GM12878 (cell line): ENCODE results near the gene TREH. TPM values are rescaled to one million over a fixed set of nuclear protein-coding genes. Genes with fewer than 3 reads are reported as not detected.

ENCODE experiments used
- ATAC-seq: fragments of 200-7000 bp; cut with Tn5 transposase; 3 replicates; pipeline ENCODE4 v1.9.1; 2020; ENCODE audit warnings: mild to moderate bottlenecking, moderate library complexity
- BruUV-seq: library from RNA; stranded (reverse); fragments of 400-500 nt; replicated peaks from 2 replicates; lab custom pipeline; 2021; lab: Mats Ljungman, UMichigan
- CTCF ChIA-PET: fragments of 300-600 bp; sonication (Branson Sonifier 250); formaldehyde crosslinking; extraction: SDS; loops from one replicate; lab custom pipeline; 2021; ENCODE audit warnings: inconsistent platforms; lab: Yijun Ruan, JAX
- POLR2A ChIA-PET: fragments of 350-600 bp; formaldehyde crosslinking; extraction: SDS; loops from one replicate; lab custom pipeline; 2021; ENCODE audit warnings: inconsistent platforms; lab: Charles Lee
- RAD21 ChIA-PET: fragments of 300-600 bp; sonication (Branson Sonifier 250); formaldehyde crosslinking; loops from one replicate; lab custom pipeline; 2023; ENCODE audit warnings: antibody characterized with exemption; ENCODE audit not compliant: unreplicated experiment; lab: Charles Lee
- SMC1A ChIA-PET: fragments of 300-600 bp; sonication (Branson Sonifier 250); formaldehyde crosslinking; loops from one replicate; lab custom pipeline; 2023; ENCODE audit not compliant: unreplicated experiment, uncharacterized antibody; lab: Charles Lee
- DNase-seq: peaks from one replicate; pipeline ENCODE4 v3.0.0-alpha.2; 2011; ENCODE audit warnings: low read depth, low spot score
- FAIRE-seq: peaks from 3 replicates; lab custom pipeline; 2011; peaks lifted over from hg19 to GRCh38; lab: Jason Lieb, UNC
- H2AFZ ChIP-seq: 2 replicates; pipeline ENCODE4 v1.6.0; 2011; ENCODE audit warnings: low read depth, low read length, control low read depth; ENCODE audit not compliant: control insufficient read depth
- H3K27ac ChIP-seq: 2 replicates; pipeline ENCODE4 v1.5.1; 2011; ENCODE audit warnings: control low read depth; ENCODE audit not compliant: control insufficient read depth, insufficient read depth
- H3K27me3 ChIP-seq, 2 experiments: replicated peaks in 1 of 2; 2 replicates each; pipeline versions ENCODE4 v1.6.0 to v1.6.1; 2011; ENCODE audit warnings: low read length in 1 of 2; ENCODE audit not compliant: control insufficient read depth in 2 of 2, insufficient read depth in 2 of 2
- H3K36me3 ChIP-seq, 2 experiments: 2 replicates each; pipeline ENCODE4 v1.5.1; 2011; ENCODE audit warnings: low read length in 1 of 2; ENCODE audit not compliant: control insufficient read depth in 2 of 2, insufficient read depth in 2 of 2
- H3K4me1 ChIP-seq: 2 replicates; pipeline ENCODE4 v1.6.1; 2011; ENCODE audit warnings: mild to moderate bottlenecking, low read length, moderate library complexity, mixed read lengths; ENCODE audit not compliant: control insufficient read depth, insufficient read depth
- H3K4me2 ChIP-seq: 2 replicates; pipeline ENCODE4 v1.6.0; 2011; ENCODE audit warnings: control low read depth; ENCODE audit not compliant: control insufficient read depth, insufficient read depth
- H3K4me3 ChIP-seq: fragments of 200-600 bp; sonication (generic); 2 replicates; pipeline ENCODE4 v1.5.1; 2016
- H3K79me2 ChIP-seq: 2 replicates; pipeline ENCODE4 v1.6.0; 2011; ENCODE audit warnings: low read length; ENCODE audit not compliant: control insufficient read depth, insufficient read depth
- H3K9ac ChIP-seq: 2 replicates; pipeline ENCODE4 v1.8.0; 2011; ENCODE audit warnings: low read length, control low read depth, mixed read lengths; ENCODE audit not compliant: control insufficient read depth, insufficient read depth
- H3K9me3 ChIP-seq: replicated peaks from 3 replicates; pipeline ENCODE4 v1.5.1; 2011; ENCODE audit warnings: mild to moderate bottlenecking, low read length; ENCODE audit not compliant: control insufficient read depth, insufficient read depth
- H4K20me1 ChIP-seq: 2 replicates; pipeline ENCODE4 v1.6.0; 2011; ENCODE audit not compliant: control insufficient read depth, insufficient read depth
- CREB1 ChIP-seq: IDR thresholded peaks from 2 replicates; pipeline ENCODE4 v1.6.1; 2012; ENCODE audit warnings: low read depth, mild to moderate bottlenecking, inconsistent platforms
- CREM ChIP-seq: IDR thresholded peaks from 2 replicates; pipeline ENCODE4 v1.6.1; 2014; ENCODE audit warnings: antibody characterized with exemption, low read depth
- HDAC6 ChIP-seq: fragments of 200-600 bp; sonication (generic); IDR thresholded peaks from one replicate; pipeline ENCODE4 v1.8.0; 2017; ENCODE audit warnings: antibody characterized with exemption; ENCODE audit not compliant: unreplicated experiment
- IKZF1 ChIP-seq: fragments of 450-650 bp; conservative IDR thresholded peaks from 2 replicates; pipeline ENCODE4 v1.6.1; 2017; ENCODE audit warnings: antibody characterized with exemption, mild to moderate bottlenecking
- JUNB ChIP-seq: IDR thresholded peaks from 2 replicates; pipeline ENCODE4 v1.6.1; 2016; ENCODE audit warnings: antibody characterized with exemption, mild to moderate bottlenecking
- KAT2A ChIP-seq: conservative IDR thresholded peaks from 2 replicates; pipeline ENCODE4 v1.6.1; 2011; ENCODE audit warnings: low read depth, low read length; ENCODE audit not compliant: control insufficient read depth
- LARP7 ChIP-seq: fragments of 450-650 bp; IDR thresholded peaks from 2 replicates; pipeline ENCODE4 v1.6.1; 2017; ENCODE audit warnings: mild to moderate bottlenecking
- NR2F1 ChIP-seq: fragments of 450-650 bp; conservative IDR thresholded peaks from 2 replicates; pipeline ENCODE4 v1.6.1; 2017; ENCODE audit warnings: mild to moderate bottlenecking
- NRF1 ChIP-seq: conservative IDR thresholded peaks from 2 replicates; pipeline ENCODE4 v1.6.1; 2011; ENCODE audit warnings: mild to moderate bottlenecking, low read depth, low read length, improper control_type of control experiment
- PAX5 ChIP-seq: IDR thresholded peaks from 2 replicates; pipeline ENCODE4 v1.6.1; 2011; ENCODE audit warnings: low read depth, low read length, borderline replicate concordance
- POLR2A ChIP-seq: IDR thresholded peaks from 2 replicates; pipeline ENCODE4 v1.6.1; 2011; ENCODE audit warnings: low read depth, mild to moderate bottlenecking, low read length
- RUNX3 ChIP-seq: IDR thresholded peaks from 2 replicates; pipeline ENCODE4 v1.6.1; 2012; ENCODE audit warnings: low read length, inconsistent platforms
- TAF1 ChIP-seq: IDR thresholded peaks from 2 replicates; pipeline ENCODE4 v1.6.1; 2011; ENCODE audit warnings: mild to moderate bottlenecking, low read depth, low read length, borderline replicate concordance
- YBX1 ChIP-seq: fragments of 450-650 bp; IDR thresholded peaks from 2 replicates; pipeline ENCODE4 v1.6.1; 2016; ENCODE audit warnings: antibody characterized with exemption
- YY1 ChIP-seq: IDR thresholded peaks from 2 replicates; pipeline ENCODE4 v1.6.1; 2011; ENCODE audit warnings: low read depth, mild to moderate bottlenecking, low read length
- ZBED1 ChIP-seq: IDR thresholded peaks from 2 replicates; pipeline ENCODE4 v1.6.1; 2016; ENCODE audit warnings: borderline replicate concordance
- ZNF622 ChIP-seq: fragments of 450-650 bp; IDR thresholded peaks from 2 replicates; pipeline ENCODE4 v1.6.1; 2017; ENCODE audit warnings: mild to moderate bottlenecking, inconsistent platforms
- WGBS: methylation state at CpG from one replicate; pipeline ENCODE4 v1.1.6; 2016; ENCODE audit warnings: low lambda C conversion rate; ENCODE audit not compliant: insufficient replicate concordance, insufficient coverage; ENCODE audit errors: missing lambda C conversion rate; 5-methylcytosine and 5-hydroxymethylcytosine counted together
- in situ Hi-C: fragments of 300-500 bp; cut with MboI; formaldehyde crosslinking; loops from 9 replicates; pipeline ENCODE4 v1.14.3; 2018; ENCODE audit warnings: mixed read lengths
- intact Hi-C: fragments of 100-400 bp; cut with micrococcal nuclease; formaldehyde crosslinking; loops from one replicate; pipeline ENCODE4 v1.14.2; 2022; ENCODE audit not compliant: unreplicated experiment
- polyA plus RNA-seq, 11 experiments: library from polyadenylated mRNA; depleted of rRNA in 4 of 11; unstranded in 6 of 11; stranded (reverse) in 5 of 11; fragments of >200 nt; fragmentation: Nextera tagmentation in 4 of 11; fragmentation: Illumina TruSeq in 1 of 11; extraction: Ambion mirVana in 4 of 11; extraction: Trizol in 1 of 11; gene quantifications; 1 replicate in 1 of 11; 2 replicates in 10 of 11; pipeline versions ENCODE4 v1.2.1 to v1.2.3, GENCODE V29; 2011 to 2016; ENCODE audit warnings: inconsistent platforms in 2 of 11, missing spikeins in 2 of 11, low read depth in 1 of 11
- total RNA-seq, 4 experiments: library from RNA; depleted of rRNA in 3 of 4; stranded (reverse); fragments of >200 nt in 3 of 4; fragmentation: Illumina TruSeq in 1 of 4; extraction: Trizol in 1 of 4; gene quantifications; 2 replicates each; pipeline versions ENCODE4 v1.2.1 to v1.2.3, GENCODE V29; 2013 to 2021

Gene TREH
- total and polyA plus RNA-seq, 10 of the 15 experiments (the other 5 are each of a cell fraction or from before 2014, with no cell fraction given): not detected

GRCh38 chr11:118697346-118697745, 17.9 kb upstream of the TREH start:
- no peaks in the 10 kb centered on the region for H3K36me3 ChIP-seq
- no peak overlapping the region; the same call in 1 of the 2 replicates for H3K4me2 ChIP-seq
- H3K27me3 ChIP-seq: no peaks in the 10 kb centered on the region
- no TSS peak for BruUV-seq
- ATAC-seq (no peak), FAIRE-seq (no peak), DNase-seq (no peak)
- SMC1A ChIA-PET: interaction anchor here (0.7 to 1.3 kb wide), 5 partner anchors 19 to 209 kb away, joined by 3 to 5 read pairs (median 4); partner anchors contain the start of gene CXCR5
- WGBS: 91% methylated on average over 8 of the region's 8 CpGs
- intact Hi-C loops: loop anchor here (5.0 kb wide), 2 partner anchors 35 to 90 kb away; no protein-coding TSS in a partner anchor
- peaks cover 39% of the 10 kb centered on the region for H3K4me1 ChIP-seq
- peak overlapping the region; percentile 69; the same call in 1 of the 2 replicates for H2AFZ ChIP-seq
- CTCF ChIA-PET: interaction anchor here (0.8 to 1.8 kb wide), 4 partner anchors 18 to 265 kb away, joined by 3 to 8 read pairs (median 4); no protein-coding TSS in a partner anchor
- H3K79me2 ChIP-seq: no peaks in the 10 kb centered on the region
- H3K9me3 ChIP-seq: peaks cover 13% of the 10 kb centered on the region; the same call in 2 of the 3 replicates
- RAD21 ChIA-PET: interaction anchor here (0.8 to 4.2 kb wide), 3 partner anchors 37 to 123 kb away, joined by 3 to 26 read pairs (median 4); partner anchors contain the start of gene DDX6
- no peaks in the 10 kb centered on the region for H4K20me1 ChIP-seq
- TF ChIP-seq ZNF622: no peak
- no peak for TF ChIP-seq NRF1
- TF ChIP-seq LARP7: no peak
- in situ Hi-C loops: no loop called here
- H3K27ac ChIP-seq: peak overlapping the region; percentile 82; the same call in 1 of the 2 replicates
- H3K9ac ChIP-seq: no peak overlapping the region
- POLR2A ChIA-PET: interaction anchor here (1.1 to 1.4 kb wide), 2 partner anchors 139 to 187 kb away, joined by 3 to 4 read pairs; partner anchors contain the start of gene CXCR5
- no peak overlapping the region for H3K4me3 ChIP-seq

- ChIA-PET POLR2A (interaction anchor here (0.6 to 1.4 kb wide), 6 partner anchors 91 to 345 kb away, joined by 3 to 7 read pairs (median 4); partner anchors contain the start of genes CXCR5 and DDX6), RAD21 (interaction anchor here (0.8 to 4.2 kb wide), 8 partner anchors 11 to 199 kb away, joined by 3 to 26 read pairs (median 4); partner anchors contain the start of genes CXCR5 and DDX6), CTCF (interaction anchor here (0.6 to 1.8 kb wide), 8 partner anchors 19 to 265 kb away, joined by 3 to 8 read pairs (median 4); no protein-coding TSS in a partner anchor), SMC1A (interaction anchor here (0.8 to 1.6 kb wide), 6 partner anchors 19 to 233 kb away, joined by 3 to 5 read pairs (median 4); partner anchors contain the start of gene CXCR5)
- Histone ChIP-seq H2AFZ (peak overlapping the region; percentile 69), H3K27me3 (no peaks in the 10 kb centered on the region), H3K4me1 (peaks cover 45% of the 10 kb centered on the region), H3K4me3 (peak overlapping the region; percentile 32; the same call in 1 of the 2 replicates), H3K9me3 (peaks cover 13% of the 10 kb centered on the region; the same call in 2 of the 3 replicates), H3K36me3 (no peaks in the 10 kb centered on the region), H4K20me1 (no peaks in the 10 kb centered on the region), H3K9ac (peak overlapping the region; percentile 61), H3K27ac (peak overlapping the region; percentile 82), H3K79me2 (no peaks in the 10 kb centered on the region), H3K4me2 (peak overlapping the region; percentile 81)
- in situ Hi-C loops (no loop called here), intact Hi-C loops (loop anchor here (5.0 kb wide), 2 partner anchors 36 to 91 kb away; no protein-coding TSS in a partner anchor)
- WGBS: 19% methylated on average over 7 of the region's 7 CpGs
- peak; percentile 13 for FAIRE-seq
- BruUV-seq: no TSS peak
- no peak for DNase-seq
- no peak for TF ChIP-seq KAT2A
- no peak for TF ChIP-seq YBX1
- peak; percentile 68 for TF ChIP-seq CREM
- peak; percentile 21; the same call in 1 of the 2 replicates for TF ChIP-seq ZBED1
- TF ChIP-seq TAF1: peak; percentile 27; the same call in 1 of the 2 replicates
- no peak for TF ChIP-seq PAX5
- TF ChIP-seq NR2F1: no peak
- TF ChIP-seq HDAC6: no peak
- 0 out of 2 replicates have a peak, but pooled peaks have one; percentile 35 for TF ChIP-seq YY1
- no peak for TF ChIP-seq IKZF1
- TF ChIP-seq CREB1: peak; percentile 85
- peak; percentile 13; the same call in 1 of the 2 replicates for TF ChIP-seq JUNB
- TF ChIP-seq RUNX3: peak; percentile 19
- peak; percentile 62 for TF ChIP-seq POLR2A
- ATAC-seq: peak; percentile 18
Observed at GRCh38 chr11:118696673-118697226, 17.3 kb upstream of the TREH start.
